Gastrocnemius medialis (tissue), 4 donors: ENCODE results near the gene ARHGEF9. TPM values are rescaled to one million over a fixed set of nuclear protein-coding genes. Genes with fewer than 3 reads are reported as not detected.

ENCODE experiments used
- ATAC-seq, 2 donors: fragments of 150-250 bp; one replicate each; pipeline ENCODE4 v1.9.1; 2016
- DNase-seq, 2 donors: peaks; one replicate each; pipeline ENCODE4 v3.0.0-alpha.2; 2019
- H3K27ac ChIP-seq, 4 donors: fragments of 200-600 bp; sonication (generic); 1 replicate in 1 of 4; 2 replicates in 3 of 4; pipeline ENCODE4 v1.5.1; 2016 to 2018; ENCODE audit warnings: mild to moderate bottlenecking in 2 of 4, moderate library complexity in 1 of 4
- H3K27me3 ChIP-seq, 3 donors: fragments of 200-600 bp; sonication (generic) in 2 of 3; 1 replicate in 1 of 3; 2 replicates in 2 of 3; pipeline versions ENCODE4 v1.5.1 to v1.6.0; 2016 to 2019; ENCODE audit warnings: mild to moderate bottlenecking in 1 of 3, moderate library complexity in 1 of 3
- H3K36me3 ChIP-seq, 2 donors: fragments of 200-600 bp; sonication (generic) in 1 of 2; one replicate each; pipeline ENCODE4 v1.5.1; 2017 to 2018
- H3K4me1 ChIP-seq, 2 donors: fragments of 200-600 bp; sonication (generic) in 1 of 2; one replicate each; pipeline ENCODE4 v1.5.1; 2016 to 2017; ENCODE audit warnings: mild to moderate bottlenecking in 2 of 2
- H3K4me3 ChIP-seq, 4 donors: fragments of 200-600 bp; sonication (generic) in 3 of 4; 1 replicate in 1 of 4; 2 replicates in 3 of 4; pipeline ENCODE4 v1.5.1; 2016 to 2019; ENCODE audit warnings: mild to moderate bottlenecking in 2 of 4
- H3K9me3 ChIP-seq, 3 donors: fragments of 200-600 bp; sonication (generic) in 2 of 3; 1 replicate in 1 of 3; 2 replicates in 2 of 3; pipeline ENCODE4 v1.5.1; 2016 to 2019
- POLR2A ChIP-seq, 2 donors: fragments of 450-650 bp; IDR thresholded peaks; one replicate each; pipeline ENCODE4 v1.6.1; 2017; ENCODE audit warnings: antibody characterized with exemption in 2 of 2, mild to moderate bottlenecking in 2 of 2, moderate library complexity in 2 of 2
- in situ Hi-C, 4 donors: fragments of 200-750 bp; cut with MboI; loops; one replicate each; pipeline versions ENCODE4 v1.15.0 to v1.8.0; 2017; ENCODE audit warnings: low sequenced_read_pairs in 4 of 4
- intact Hi-C: fragments of 100-400 bp; cut with DNase I; formaldehyde crosslinking; loops from one replicate; pipeline ENCODE4 v1.15.1; 2023; ENCODE audit warnings: low total_unique reads
- total RNA-seq, 4 donors: library from RNA; depleted of rRNA; stranded (reverse); fragments of >200 nt; gene quantifications; one replicate each; pipeline versions ENCODE4 v1.1.0 to v1.2.3, GENCODE V29; 2016
- TF ChIP-seq, protein P1 (sequence below), 5 experiments: fragments of 450-650 bp in 3 of 5; fragments of 200-600 bp in 2 of 5; sonication (generic) in 2 of 5; IDR thresholded peaks in 4 of 5; conservative IDR thresholded peaks in 1 of 5; 1 replicate in 4 of 5; 2 replicates in 1 of 5; pipeline ENCODE4 v1.5.1; 2016 to 2019; ENCODE audit warnings: antibody characterized with exemption in 5 of 5, mild to moderate bottlenecking in 3 of 5, moderate library complexity in 3 of 5

ARHGEF9 gene
- total RNA-seq, 4 donors from 2014 or later, result 2.0 to 6.6 (median 4.1) TPM

DNA sequence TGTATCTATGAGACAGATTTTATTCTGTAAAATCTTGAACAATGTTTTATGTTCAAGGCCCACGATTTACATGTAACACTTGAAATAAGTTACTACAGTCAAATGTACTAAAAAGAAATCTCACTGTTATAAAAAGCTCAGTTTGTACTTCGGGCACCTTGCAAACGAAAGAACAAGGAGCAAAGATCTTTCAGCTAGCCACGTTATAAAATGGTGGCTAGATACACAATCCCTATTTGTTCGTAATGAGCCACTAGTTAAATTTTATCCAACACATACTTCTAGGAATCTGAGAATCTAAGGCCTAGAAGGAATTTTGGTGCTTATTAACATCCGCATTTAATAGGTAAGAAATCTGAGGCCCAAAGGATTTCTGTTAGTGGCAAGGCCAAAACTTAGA lies 2.5 kb downstream of the ARHGEF9 start:
- DNase-seq (no peak), ATAC-seq (no peak)
- in situ Hi-C loops, result no loop called here
- Histone ChIP-seq H3K27me3 (peaks cover 0 to 5% (median 0%) of the 10 kb centered on the region in 3 donors), H3K36me3 (no peaks in the 10 kb centered on the region), H3K4me1 (no peaks in the 10 kb centered on the region), H3K4me3 (no peak overlapping the region), H3K9me3 (no peaks in the 10 kb centered on the region), H3K27ac (no peak overlapping the region)
- no peak for TF ChIP-seq POLR2A (IDR thresholded peaks at IDR 0.05)
- TF ChIP-seq, protein P1, sequence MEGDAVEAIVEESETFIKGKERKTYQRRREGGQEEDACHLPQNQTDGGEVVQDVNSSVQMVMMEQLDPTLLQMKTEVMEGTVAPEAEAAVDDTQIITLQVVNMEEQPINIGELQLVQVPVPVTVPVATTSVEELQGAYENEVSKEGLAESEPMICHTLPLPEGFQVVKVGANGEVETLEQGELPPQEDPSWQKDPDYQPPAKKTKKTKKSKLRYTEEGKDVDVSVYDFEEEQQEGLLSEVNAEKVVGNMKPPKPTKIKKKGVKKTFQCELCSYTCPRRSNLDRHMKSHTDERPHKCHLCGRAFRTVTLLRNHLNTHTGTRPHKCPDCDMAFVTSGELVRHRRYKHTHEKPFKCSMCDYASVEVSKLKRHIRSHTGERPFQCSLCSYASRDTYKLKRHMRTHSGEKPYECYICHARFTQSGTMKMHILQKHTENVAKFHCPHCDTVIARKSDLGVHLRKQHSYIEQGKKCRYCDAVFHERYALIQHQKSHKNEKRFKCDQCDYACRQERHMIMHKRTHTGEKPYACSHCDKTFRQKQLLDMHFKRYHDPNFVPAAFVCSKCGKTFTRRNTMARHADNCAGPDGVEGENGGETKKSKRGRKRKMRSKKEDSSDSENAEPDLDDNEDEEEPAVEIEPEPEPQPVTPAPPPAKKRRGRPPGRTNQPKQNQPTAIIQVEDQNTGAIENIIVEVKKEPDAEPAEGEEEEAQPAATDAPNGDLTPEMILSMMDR (IDR thresholded peaks at IDR 0.05 in 4 of 5, conservative IDR thresholded peaks at IDR 0.05 in 1 of 5), result no peak
- intact Hi-C loops, result no loop called here

DNA sequence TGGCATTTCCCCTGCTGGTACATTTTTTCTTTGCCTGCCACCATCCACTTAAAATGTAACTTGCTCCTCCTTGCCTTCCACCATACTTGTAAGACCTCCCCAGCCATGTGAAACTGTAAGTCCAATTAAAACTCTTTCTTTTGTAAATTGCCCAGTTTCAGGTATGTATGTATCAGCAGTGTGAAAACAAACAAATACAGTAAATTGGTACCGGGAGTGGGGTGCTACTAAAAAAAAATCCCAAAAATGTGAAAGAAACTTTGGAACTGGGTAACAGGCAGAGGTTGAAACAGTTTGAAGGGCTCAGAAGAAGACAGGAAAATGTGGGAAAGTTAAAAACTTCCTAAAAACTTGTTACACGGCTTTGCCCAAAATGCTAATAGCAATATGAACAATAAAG lies 16.3 kb downstream of the ARHGEF9 start:
- no peaks in the 10 kb centered on the region for H3K36me3 ChIP-seq
- DNase-seq, result no peak
- no peak overlapping the region for H3K27ac ChIP-seq
- TF ChIP-seq POLR2A (IDR thresholded peaks at IDR 0.05), result no peak
- TF ChIP-seq, protein P1 (IDR thresholded peaks at IDR 0.05 in 4 of 5, conservative IDR thresholded peaks at IDR 0.05 in 1 of 5), result no peak
- intact Hi-C loops, result no loop called here
- no peak for ATAC-seq
- H3K4me3 ChIP-seq, result no peak overlapping the region
- H3K9me3 ChIP-seq, result no peaks in the 10 kb centered on the region
- H3K27me3 ChIP-seq, result peaks cover 0 to 10% (median 0%) of the 10 kb centered on the region in 3 donors
- in situ Hi-C loops, result loop anchor here in 2 of 4 donors (25.0 kb wide), 2 partner anchors 206 to 444 kb away; partner anchors contain the start of gene AMER1 (in 2 of the 2)
- no peaks in the 10 kb centered on the region for H3K4me1 ChIP-seq

DNA sequence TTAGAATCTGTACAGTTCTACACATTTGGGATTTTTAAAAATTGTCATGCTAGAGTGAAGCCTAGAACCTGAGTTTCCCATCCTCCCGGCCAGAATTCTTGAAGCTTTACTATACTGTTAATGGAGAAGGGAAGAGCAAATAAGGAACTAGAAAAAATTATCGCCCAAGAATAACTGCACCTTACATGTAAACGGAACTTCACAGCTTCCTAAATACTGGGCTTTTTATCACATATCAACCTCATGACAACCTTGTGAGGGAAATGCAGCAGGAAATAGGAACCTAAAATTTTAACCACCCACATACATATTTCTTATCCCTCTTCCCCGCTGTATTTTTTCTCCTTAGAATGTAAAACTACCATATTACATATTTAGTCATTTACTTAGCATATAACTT lies 19.3 kb downstream of the ARHGEF9 start:
- H3K36me3 ChIP-seq, result no peaks in the 10 kb centered on the region
- H3K27me3 ChIP-seq, result peaks cover 0 to 10% (median 0%) of the 10 kb centered on the region in 3 donors
- DNase-seq (no peak), ATAC-seq (no peak)
- no peak overlapping the region for H3K27ac ChIP-seq
- H3K4me3 ChIP-seq, result no peak overlapping the region
- intact Hi-C loops (no loop called here), in situ Hi-C loops (loop anchor here in 2 of 4 donors (25.0 kb wide), 2 partner anchors 203 to 447 kb away; partner anchors contain the start of gene AMER1 (in 2 of the 2))
- TF ChIP-seq, protein P1 (IDR thresholded peaks at IDR 0.05 in 4 of 5, conservative IDR thresholded peaks at IDR 0.05 in 1 of 5), result no peak
- TF ChIP-seq POLR2A (IDR thresholded peaks at IDR 0.05), result no peak
- no peaks in the 10 kb centered on the region for H3K9me3 ChIP-seq
- H3K4me1 ChIP-seq, result no peaks in the 10 kb centered on the region

GRCh38 chrX:63764946-63765345 lies 20.1 kb downstream of the ARHGEF9 start:
- in situ Hi-C loops, result loop anchor here in 2 of 4 donors (25.0 kb wide), 2 partner anchors 203 to 447 kb away; partner anchors contain the start of gene AMER1 (in 2 of the 2)

More at GRCh38 chrX:63764946-63765345, 20.1 kb downstream of the ARHGEF9 start:
- ATAC-seq, result no peak
- no peaks in the 10 kb centered on the region for H3K4me1 ChIP-seq
- H3K4me3 ChIP-seq, result no peak overlapping the region
- no peaks in the 10 kb centered on the region for H3K36me3 ChIP-seq
- no peak overlapping the region for H3K27ac ChIP-seq
- TF ChIP-seq POLR2A (IDR thresholded peaks at IDR 0.05), result no peak
- TF ChIP-seq, protein P1 (IDR thresholded peaks at IDR 0.05 in 4 of 5, conservative IDR thresholded peaks at IDR 0.05 in 1 of 5), result no peak
- peaks cover 0 to 10% (median 0%) of the 10 kb centered on the region in 3 donors for H3K27me3 ChIP-seq
- no peak for DNase-seq
- H3K9me3 ChIP-seq, result no peaks in the 10 kb centered on the region
- intact Hi-C loops, result no loop called here
